DMS153 (cell line): ENCODE data around the gene ALPI.
"Not testable (repeated sequence)": the region's sequence is repeated elsewhere in the genome, so short reads cannot be mapped to it uniquely, and the experiment has no call there.

Experiments used
- DNase-seq: peaks from one replicate; lab custom pipeline; 2025; lab: John Stamatoyannopoulos, UW

Gene ALPI

GRCh38 chr2:232455426-232456255 is at the start of gene ALPI:
Gene ALPI, plus strand, starts transcription at chr2:232456153. Its CDS starts 47 bp downstream, at chr2:232456200.
- no peak for DNase-seq

GRCh38 chr2:232406556-232407310 is 49.2 kb upstream of the ALPI start, which contains the start of gene ALPG:
Gene ALPG, plus strand, starts transcription at chr2:232406844. Its CDS starts 51 bp downstream, at chr2:232406895.
- no peak for DNase-seq

- not testable (repeated sequence) for DNase-seq
These were observed 48.4 kb upstream of the ALPI start for GRCh38 chr2:232407428-232408150.

- DNase-seq = not testable (repeated sequence)
These were observed 47.7 kb upstream of the ALPI start for GRCh38 chr2:232408269-232408668.

GRCh38 chr2:232409617-232410016 is 46.3 kb upstream of the ALPI start:
- DNase-seq = not testable (repeated sequence)

- no peak for DNase-seq
These were observed 45.6 kb upstream of the ALPI start for GRCh38 chr2:232410238-232410900.

GRCh38 chr2:232411901-232412629 is 43.9 kb upstream of the ALPI start:
- no peak for DNase-seq

- DNase-seq = no peak
These were observed 43.0 kb upstream of the ALPI start for GRCh38 chr2:232412986-232413385.

GRCh38 chr2:232415138-232415690 is 40.7 kb upstream of the ALPI start:
- no peak for DNase-seq

- no peak for DNase-seq
These were observed 40.0 kb upstream of the ALPI start for GRCh38 chr2:232415736-232416520.

- no peak for DNase-seq
These were observed 39.2 kb upstream of the ALPI start for GRCh38 chr2:232416521-232417470.

- no peak for DNase-seq
These were observed 38.5 kb upstream of the ALPI start for GRCh38 chr2:232417489-232417888.

GRCh38 chr2:232418056-232418455 is 37.9 kb upstream of the ALPI start:
- no peak for DNase-seq

GRCh38 chr2:232418466-232419244 is 37.3 kb upstream of the ALPI start:
- no peak for DNase-seq

- DNase-seq = no peak
These were observed 36.5 kb upstream of the ALPI start for GRCh38 chr2:232419245-232420072.

- DNase-seq = no peak
These were observed 35.9 kb upstream of the ALPI start for GRCh38 chr2:232420073-232420454.
